Activated CD8-positive, alpha-beta T cell treated with anti-CD3 and anti-CD28 coated beads, Interleukin-2, amount 10 ng/mL, durations not matched to agents 7 days and 5 days (primary cell): ENCODE data around the gene ARHGAP40. TPM values are rescaled to one million over a fixed set of nuclear protein-coding genes. Genes with fewer than 3 reads are reported as not detected.

Experiments used
- ATAC-seq: fragments of 150-1000 bp; cut with Tn5 transposase; one replicate; pipeline ENCODE4 v1.10.0; 2021; ENCODE audit warnings: moderate library complexity
- CTCF ChIA-PET: fragments of 350-600 bp; sonication (Branson Sonifier 250); formaldehyde crosslinking; loops from one replicate; lab custom pipeline; 2021; ENCODE audit warnings: antibody characterized with exemption; lab: Charles Lee
- POLR2A ChIA-PET: fragments of 350-600 bp; sonication (Branson Sonifier 250); formaldehyde crosslinking; loops from one replicate; lab custom pipeline; 2021; ENCODE audit warnings: antibody characterized with exemption; lab: Charles Lee
- DNase-seq: peaks from one replicate; pipeline ENCODE4 v3.0.0-alpha.2; 2020
- H3K27ac Mint-ChIP-seq: one replicate; pipeline ENCODE4 v1.8.0; 2021; ENCODE audit warnings: mild to moderate bottlenecking, mixed read lengths
- H3K27me3 Mint-ChIP-seq: one replicate; pipeline ENCODE4 v1.8.0; 2021; ENCODE audit warnings: low read depth, mixed read lengths
- H3K36me3 Mint-ChIP-seq: one replicate; pipeline ENCODE4 v1.8.0; 2021; ENCODE audit warnings: low read depth, mixed read lengths
- H3K4me1 Mint-ChIP-seq: one replicate; pipeline ENCODE4 v1.8.0; 2021; ENCODE audit warnings: low read depth, mixed read lengths
- H3K4me3 Mint-ChIP-seq: one replicate; pipeline ENCODE4 v1.8.0; 2021; ENCODE audit warnings: mild to moderate bottlenecking, mixed read lengths
- H3K9me3 Mint-ChIP-seq: one replicate; pipeline ENCODE4 v1.8.0; 2022; ENCODE audit warnings: mixed read lengths; ENCODE audit not compliant: insufficient read depth
- total RNA-seq, 2 experiments: library from RNA; stranded (reverse); gene quantifications; one replicate each; pipeline ENCODE4 v1.2.3, GENCODE V29; 2021

ARHGAP40 gene
- total RNA-seq, 2 experiments from 2014 or later, result not detected

GRCh38 chr20:38573413-38573812 is 28.2 kb upstream of the ARHGAP40 start:
- H3K27me3 Mint-ChIP-seq, result no peaks in the 10 kb centered on the region
- peaks cover 27% of the 10 kb centered on the region for H3K36me3 Mint-ChIP-seq
- CTCF ChIA-PET, result no interaction called here
- DNase-seq (no peak), ATAC-seq (no peak)
- H3K4me1 Mint-ChIP-seq, result no peaks in the 10 kb centered on the region
- H3K9me3 Mint-ChIP-seq, result no peaks in the 10 kb centered on the region
- POLR2A ChIA-PET, result no interaction called here
- H3K27ac Mint-ChIP-seq, result no peak overlapping the region
- H3K4me3 Mint-ChIP-seq, result no peak overlapping the region

DNA sequence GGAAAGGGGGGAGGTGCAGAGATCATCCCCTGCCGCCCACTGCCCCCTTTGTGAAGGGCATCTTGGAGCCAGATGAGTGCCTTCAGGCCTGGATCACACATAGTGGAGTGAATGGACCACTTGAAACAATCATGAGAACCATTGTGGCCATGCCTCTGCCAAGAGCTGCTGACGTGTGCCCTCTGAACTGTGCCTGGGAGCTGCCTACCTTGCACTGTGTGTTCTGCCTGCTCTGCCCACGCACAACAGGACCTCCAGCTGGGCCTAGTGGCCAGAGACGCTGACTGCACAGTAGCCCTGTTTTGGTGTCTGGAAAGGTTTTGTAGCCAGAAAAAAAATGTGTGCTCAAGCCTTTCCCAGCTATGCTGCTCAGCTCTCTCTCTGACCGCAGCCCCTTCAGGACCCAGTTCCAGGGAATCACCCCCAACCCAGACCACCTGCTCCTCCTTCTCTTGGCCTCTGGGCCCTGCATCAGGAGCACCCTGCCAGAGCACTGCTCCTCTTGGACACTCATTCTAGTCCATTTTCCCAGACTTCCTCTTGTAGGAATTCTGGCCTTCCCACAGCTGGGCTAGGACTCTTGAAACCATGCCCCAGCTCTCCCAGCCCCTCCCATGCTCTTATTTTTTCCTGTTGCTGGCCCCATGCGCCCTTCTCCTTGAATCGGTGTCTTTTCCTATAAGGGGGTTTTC is 22.2 kb upstream of the ARHGAP40 start:
- ChIA-PET POLR2A (no interaction called here), CTCF (no interaction called here)
- no peaks in the 10 kb centered on the region for H3K27me3 Mint-ChIP-seq
- no peak overlapping the region for H3K4me3 Mint-ChIP-seq
- H3K9me3 Mint-ChIP-seq, result no peaks in the 10 kb centered on the region
- H3K4me1 Mint-ChIP-seq, result no peaks in the 10 kb centered on the region
- ATAC-seq (peak; percentile 11), DNase-seq (peak; percentile 13)
- peaks cover 15% of the 10 kb centered on the region for H3K36me3 Mint-ChIP-seq
- H3K27ac Mint-ChIP-seq, result no peak overlapping the region

GRCh38 chr20:38579921-38580320 is 21.7 kb upstream of the ARHGAP40 start:
- ATAC-seq (no peak), DNase-seq (peak; percentile 8)
- Mint-ChIP-seq H3K27me3 (no peaks in the 10 kb centered on the region), H3K36me3 (peaks cover 9% of the 10 kb centered on the region), H3K4me1 (no peaks in the 10 kb centered on the region), H3K27ac (no peak overlapping the region), H3K9me3 (no peaks in the 10 kb centered on the region), H3K4me3 (no peak overlapping the region)
- ChIA-PET CTCF (no interaction called here), POLR2A (no interaction called here)

DNA sequence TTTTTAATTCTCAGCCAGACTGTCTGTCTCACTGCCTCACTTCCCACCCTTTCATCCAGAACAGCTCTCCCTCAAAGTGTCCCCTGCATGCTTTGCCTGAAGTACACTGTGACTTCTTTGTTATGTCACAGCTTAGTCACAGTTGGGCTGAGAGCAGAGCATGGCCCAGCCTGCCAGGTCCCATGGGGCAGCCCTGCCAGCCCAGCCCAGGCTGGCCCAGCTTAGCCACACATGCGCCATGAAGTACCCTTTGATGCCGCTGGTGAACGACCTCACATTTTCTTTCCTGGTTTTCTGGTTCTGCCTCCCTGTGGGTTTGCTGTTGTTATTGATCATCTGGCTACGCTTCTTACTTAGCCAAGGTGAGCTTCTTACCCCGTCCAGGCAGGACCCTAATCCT is 20.6 kb upstream of the ARHGAP40 start, which contains the start of gene ADIG:
Gene ADIG, plus strand, starts transcription at position 185 of the 400 bp plus-strand sequence. Its CDS starts 54 bp downstream, at position 239.
- H3K27me3 Mint-ChIP-seq, result no peaks in the 10 kb centered on the region
- H3K9me3 Mint-ChIP-seq, result no peaks in the 10 kb centered on the region
- no peak within 1 kb of the TSS for H3K27ac Mint-ChIP-seq
- CTCF ChIA-PET, result no interaction called here
- peaks cover under 1% of the 10 kb centered on the region for H3K36me3 Mint-ChIP-seq
- H3K4me3 Mint-ChIP-seq, result no peak within 1 kb of the TSS
- DNase-seq, result peak; percentile 15
- H3K4me1 Mint-ChIP-seq, result no peaks in the 10 kb centered on the region
- no peak for ATAC-seq
- POLR2A ChIA-PET, result no interaction called here

DNA sequence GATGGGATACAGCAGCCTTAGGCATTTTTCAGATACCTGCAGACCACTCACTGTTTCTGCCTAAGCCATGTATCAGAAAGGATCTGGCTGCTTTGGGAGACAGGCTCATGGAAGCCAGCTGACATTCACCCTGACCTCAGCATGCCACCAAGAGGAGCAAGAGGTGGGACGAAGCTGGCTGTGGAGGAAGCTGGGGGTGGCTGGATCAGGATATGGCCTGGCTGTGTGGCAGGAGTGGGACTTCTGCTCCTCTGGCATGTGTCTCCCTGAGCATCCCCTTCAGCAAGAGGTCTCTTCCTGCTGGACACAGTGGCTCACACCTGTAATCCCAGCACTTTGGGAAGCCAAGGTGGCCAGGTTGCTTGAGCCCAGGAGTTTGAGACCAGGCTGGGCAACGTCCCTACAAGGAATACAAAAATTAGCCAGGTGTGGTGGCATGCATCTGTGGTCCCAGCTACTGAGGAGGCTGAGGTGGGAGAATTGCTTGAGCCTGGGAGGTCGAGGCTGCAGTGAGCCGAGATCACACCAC is 19.7 kb upstream of the ARHGAP40 start:
- no peaks in the 10 kb centered on the region for H3K27me3 Mint-ChIP-seq
- H3K36me3 Mint-ChIP-seq, result no peaks in the 10 kb centered on the region
- H3K4me3 Mint-ChIP-seq, result no peak overlapping the region
- ATAC-seq (no peak), DNase-seq (peak; percentile 16)
- ChIA-PET CTCF (no interaction called here), POLR2A (interaction anchor here (0.6 kb wide), 1 partner anchor 37 kb away, joined by 3 read pairs; no protein-coding TSS in a partner anchor)
- H3K27ac Mint-ChIP-seq, result no peak overlapping the region
- H3K9me3 Mint-ChIP-seq, result no peaks in the 10 kb centered on the region
- no peaks in the 10 kb centered on the region for H3K4me1 Mint-ChIP-seq

- Mint-ChIP-seq H3K4me3 (no peak overlapping the region), H3K27ac (no peak overlapping the region), H3K4me1 (no peaks in the 10 kb centered on the region), H3K9me3 (no peaks in the 10 kb centered on the region), H3K36me3 (no peaks in the 10 kb centered on the region), H3K27me3 (no peaks in the 10 kb centered on the region)
- CTCF ChIA-PET, result no interaction called here
- ATAC-seq (no peak), DNase-seq (no peak)
- POLR2A ChIA-PET, result no interaction called here
These were observed 18.3 kb upstream of the ARHGAP40 start for GRCh38 chr20:38583306-38583705.

DNA sequence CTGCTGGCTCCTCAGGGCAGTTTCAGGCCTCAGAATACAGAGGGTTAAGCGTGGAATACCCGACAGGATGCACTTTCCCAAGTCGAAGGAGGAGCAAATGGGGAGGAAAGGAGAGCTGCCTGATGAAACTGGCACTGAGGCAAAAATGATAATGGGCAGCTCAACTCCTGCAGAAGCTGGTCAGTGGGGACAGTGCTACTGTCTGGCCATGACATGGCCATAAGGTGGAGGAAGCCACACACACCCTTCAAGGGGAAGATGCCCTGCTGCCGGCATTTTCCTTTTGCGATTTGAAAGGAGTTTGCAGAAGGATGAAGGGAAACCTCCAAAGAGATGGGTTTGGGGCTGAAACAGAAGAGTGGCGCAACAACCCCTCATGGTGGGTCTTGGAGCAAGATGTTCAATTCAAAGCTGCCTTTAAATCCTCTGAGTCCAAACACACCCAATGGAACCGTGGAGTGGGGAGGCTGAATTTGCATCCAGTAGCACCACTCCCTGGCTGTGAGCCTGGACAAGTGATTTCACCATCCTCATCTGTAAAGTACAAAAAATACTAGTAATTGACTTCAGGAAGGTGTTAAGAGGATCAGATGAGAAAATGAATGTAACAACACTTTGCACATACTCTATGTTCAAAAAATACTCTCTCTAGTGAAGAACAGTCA is 17.4 kb upstream of the ARHGAP40 start:
- ChIA-PET CTCF (no interaction called here), POLR2A (no interaction called here)
- DNase-seq (no peak), ATAC-seq (no peak)
- no peaks in the 10 kb centered on the region for H3K9me3 Mint-ChIP-seq
- H3K4me1 Mint-ChIP-seq, result no peaks in the 10 kb centered on the region
- H3K4me3 Mint-ChIP-seq, result no peak overlapping the region
- H3K27me3 Mint-ChIP-seq, result no peaks in the 10 kb centered on the region
- H3K27ac Mint-ChIP-seq, result no peak overlapping the region
- no peaks in the 10 kb centered on the region for H3K36me3 Mint-ChIP-seq

DNA sequence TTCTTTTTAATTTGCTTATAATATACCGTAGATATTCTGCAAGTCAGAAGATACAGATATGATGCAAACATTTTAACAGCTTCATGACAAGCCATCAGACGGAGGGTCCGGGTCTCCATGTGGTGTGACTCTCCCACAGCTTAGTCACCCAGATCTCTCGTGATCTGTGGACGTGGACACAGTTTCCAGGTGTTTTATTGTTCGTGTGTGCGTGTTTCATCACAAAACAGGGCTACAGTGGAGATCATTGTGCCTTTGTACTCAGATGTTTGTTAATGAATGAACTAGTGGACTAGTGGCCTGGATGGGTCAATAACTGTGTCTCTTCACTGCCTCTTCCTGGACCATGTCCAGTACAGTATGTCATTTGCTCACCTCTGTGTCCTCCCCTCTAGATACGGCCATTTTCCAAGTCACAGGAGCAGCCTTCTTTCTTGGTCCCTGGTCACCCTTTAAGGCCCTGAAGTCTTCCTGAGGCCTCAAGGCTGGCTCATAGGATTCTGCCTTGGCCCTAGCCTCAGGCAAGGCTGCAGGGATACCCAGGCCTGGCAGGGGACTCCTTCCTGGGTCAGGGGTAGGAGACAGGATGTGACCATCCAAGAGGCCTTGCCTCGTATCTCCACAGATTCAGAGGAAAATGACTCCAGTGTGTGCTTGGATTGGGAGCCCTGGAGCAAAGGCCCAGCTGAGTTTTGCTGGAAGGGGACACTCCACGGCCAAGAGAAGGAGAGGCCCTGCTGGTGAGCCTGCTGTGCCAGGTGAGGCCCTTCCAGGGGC is 16.0 kb upstream of the ARHGAP40 start:
- Mint-ChIP-seq H3K27me3 (no peaks in the 10 kb centered on the region), H3K36me3 (no peaks in the 10 kb centered on the region)
- POLR2A ChIA-PET, result no interaction called here

DNA sequence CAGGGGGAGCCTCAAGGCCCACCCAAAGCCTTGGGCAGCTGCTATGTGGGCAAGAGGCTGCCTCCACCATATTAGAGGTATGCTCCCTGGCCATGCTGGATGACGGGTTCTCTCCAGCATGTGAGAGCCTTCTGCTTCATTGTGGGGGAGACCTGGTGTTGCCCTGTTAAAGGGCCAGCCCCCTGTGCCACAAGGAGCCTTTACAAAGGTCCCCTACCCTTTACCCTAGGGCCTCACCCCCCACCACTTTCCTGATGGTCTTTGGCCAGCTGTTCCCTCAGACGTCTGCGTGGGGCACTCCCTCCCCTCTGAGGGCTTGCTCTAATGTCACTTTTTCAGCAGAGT is 15.5 kb upstream of the ARHGAP40 start:
- Mint-ChIP-seq H3K9me3 (no peaks in the 10 kb centered on the region), H3K36me3 (no peaks in the 10 kb centered on the region), H3K4me1 (no peaks in the 10 kb centered on the region), H3K27me3 (no peaks in the 10 kb centered on the region), H3K27ac (no peak overlapping the region), H3K4me3 (no peak overlapping the region)
- no peak for DNase-seq
- no peak for ATAC-seq
- ChIA-PET CTCF (no interaction called here), POLR2A (no interaction called here)

More for the DNA sequence above, 16.0 kb upstream of the ARHGAP40 start:
- CTCF ChIA-PET, result no interaction called here
- Mint-ChIP-seq H3K9me3 (no peaks in the 10 kb centered on the region), H3K4me3 (no peak overlapping the region), H3K27ac (no peak overlapping the region), H3K4me1 (no peaks in the 10 kb centered on the region)
- ATAC-seq (no peak), DNase-seq (no peak)

DNA sequence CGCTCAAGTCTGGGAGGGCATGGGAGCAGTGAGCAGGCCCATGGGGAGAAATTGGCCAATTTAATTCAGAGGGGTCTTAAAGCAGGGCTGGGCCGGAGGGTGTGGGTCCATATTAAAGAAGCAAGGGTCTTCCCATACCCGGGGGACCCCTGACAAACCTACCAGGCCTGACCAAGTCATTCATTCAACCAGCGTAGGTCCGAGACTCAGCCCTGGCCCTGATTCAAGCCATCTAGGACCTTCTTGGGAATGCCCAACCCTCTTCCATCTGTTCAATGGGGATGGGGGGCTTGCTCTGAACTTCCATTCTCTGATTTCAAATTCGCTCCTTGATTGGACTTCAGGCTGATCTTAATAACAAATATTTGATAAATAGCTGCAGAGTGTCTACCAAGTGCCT is 13.3 kb upstream of the ARHGAP40 start:
- Mint-ChIP-seq H3K9me3 (no peaks in the 10 kb centered on the region), H3K27me3 (no peaks in the 10 kb centered on the region), H3K4me1 (no peaks in the 10 kb centered on the region), H3K36me3 (no peaks in the 10 kb centered on the region), H3K4me3 (no peak overlapping the region), H3K27ac (no peak overlapping the region)
- CTCF ChIA-PET, result no interaction called here
- DNase-seq (no peak), ATAC-seq (no peak)
- POLR2A ChIA-PET, result no interaction called here

DNA sequence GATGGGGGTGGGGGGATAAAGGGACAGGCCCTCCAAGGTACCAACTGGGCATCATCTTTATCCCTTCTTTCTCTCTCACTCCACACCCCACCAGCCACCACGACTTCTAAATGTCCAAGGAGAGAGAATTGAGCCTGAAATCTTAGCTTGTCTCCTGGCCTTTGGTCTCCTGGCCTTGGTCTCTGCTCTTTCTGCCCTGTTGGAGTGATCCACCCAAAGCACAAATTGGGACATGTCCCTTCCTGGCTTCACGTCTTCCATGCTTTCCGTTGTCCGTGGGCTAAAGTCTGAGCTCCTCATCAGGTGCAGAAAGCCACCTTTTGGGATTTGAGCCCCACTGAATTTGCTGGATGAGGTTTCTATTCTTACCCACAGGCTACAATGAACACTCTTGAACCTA is 12.3 kb upstream of the ARHGAP40 start:
- no peak for DNase-seq
- ATAC-seq, result no peak
- H3K4me1 Mint-ChIP-seq, result no peaks in the 10 kb centered on the region
- H3K36me3 Mint-ChIP-seq, result no peaks in the 10 kb centered on the region
- no peaks in the 10 kb centered on the region for H3K27me3 Mint-ChIP-seq
- H3K27ac Mint-ChIP-seq, result no peak overlapping the region
- POLR2A ChIA-PET, result no interaction called here
- H3K9me3 Mint-ChIP-seq, result no peaks in the 10 kb centered on the region
- H3K4me3 Mint-ChIP-seq, result no peak overlapping the region
- CTCF ChIA-PET, result no interaction called here
